ENCODE results near the gene CUL4A.

CUL4A gene

GRCh38 chr13:113168211-113168610, 41.2 kb upstream of the CUL4A start:
- TF ChIP-seq CTCF (IDR thresholded peaks at IDR 0.05; ENCODE audit: borderline replicate concordance, extremely low read depth, low read length, poor library complexity, severe bottlenecking) (no peak), EZH2 (IDR thresholded peaks at IDR 0.05; ENCODE audit: borderline replicate concordance, low read depth, low read length, severe bottlenecking) (no peak)
- ATAC-seq (ENCODE audit: insufficient read depth, low read depth): peak; percentile 15; the same call in 1 of the 3 replicates

GRCh38 chr13:113169277-113170272, 39.8 kb upstream of the CUL4A start:
- Histone ChIP-seq H3K4me2 (ENCODE audit: insufficient read depth, low read length) (no peak overlapping the region), H3K4me3 (ENCODE audit: low read depth in 1 of 2, low read length in 2 of 2) (no peak overlapping the region), H3K4me1 (ENCODE audit: insufficient read depth, low read length) (no peaks in the 10 kb centered on the region), H3K9ac (ENCODE audit: low read depth, low read length) (no peak overlapping the region), H3K36me3 (ENCODE audit: insufficient read depth, low read length) (peaks cover 31% of the 10 kb centered on the region), H2AFZ (ENCODE audit: low read depth, low read length) (no peak overlapping the region), H3K27ac (ENCODE audit: low read length) (no peak overlapping the region), H3K9me3 (ENCODE audit: insufficient read depth, low read length, severe bottlenecking) (no peaks in the 10 kb centered on the region), H3K27me3 (ENCODE audit: insufficient read depth, low read length, poor library complexity) (no peaks in the 10 kb centered on the region), H3K79me2 (ENCODE audit: insufficient read depth, low read length) (no peaks in the 10 kb centered on the region), H4K20me1 (ENCODE audit: insufficient read depth, low read length) (no peaks in the 10 kb centered on the region)
- ATAC-seq (ENCODE audit: insufficient read depth, low read depth): no peak
- TF ChIP-seq CTCF (IDR thresholded peaks at IDR 0.05; ENCODE audit: borderline replicate concordance, extremely low read depth, low read length, poor library complexity, severe bottlenecking) (no peak), EZH2 (IDR thresholded peaks at IDR 0.05; ENCODE audit: borderline replicate concordance, low read depth, low read length, severe bottlenecking) (no peak)
- DNase-seq: no peak

More at GRCh38 chr13:113168211-113168610, 41.2 kb upstream of the CUL4A start:
- no peaks in the 10 kb centered on the region; the same call in 1 of the 2 replicates for H4K20me1 ChIP-seq (ENCODE audit: insufficient read depth, low read length)
- no peak overlapping the region for H3K27ac ChIP-seq (ENCODE audit: low read length)
- no peak overlapping the region for H3K9ac ChIP-seq (ENCODE audit: low read depth, low read length)
- H2AFZ ChIP-seq (ENCODE audit: low read depth, low read length): no peak overlapping the region
- H3K4me3 ChIP-seq (ENCODE audit: low read depth in 1 of 2, low read length in 2 of 2): no peak overlapping the region
- H3K36me3 ChIP-seq (ENCODE audit: insufficient read depth, low read length): peaks cover 28% of the 10 kb centered on the region
- no peak for DNase-seq
- no peaks in the 10 kb centered on the region for H3K9me3 ChIP-seq (ENCODE audit: insufficient read depth, low read length, severe bottlenecking)
- no peaks in the 10 kb centered on the region for H3K4me1 ChIP-seq (ENCODE audit: insufficient read depth, low read length)
- no peaks in the 10 kb centered on the region for H3K27me3 ChIP-seq (ENCODE audit: insufficient read depth, low read length, poor library complexity)
- H3K4me2 ChIP-seq (ENCODE audit: insufficient read depth, low read length): no peak overlapping the region
- no peaks in the 10 kb centered on the region for H3K79me2 ChIP-seq (ENCODE audit: insufficient read depth, low read length)

GRCh38 chr13:113170511-113170910, 38.9 kb upstream of the CUL4A start:
- ATAC-seq (ENCODE audit: insufficient read depth, low read depth): no peak
- no peaks in the 10 kb centered on the region for H3K9me3 ChIP-seq (ENCODE audit: insufficient read depth, low read length, severe bottlenecking)
- no peak overlapping the region for H3K4me2 ChIP-seq (ENCODE audit: insufficient read depth, low read length)
- H3K9ac ChIP-seq (ENCODE audit: low read depth, low read length): no peak overlapping the region
- H3K27me3 ChIP-seq (ENCODE audit: insufficient read depth, low read length, poor library complexity): no peaks in the 10 kb centered on the region
- H3K4me1 ChIP-seq (ENCODE audit: insufficient read depth, low read length): no peaks in the 10 kb centered on the region
- no peaks in the 10 kb centered on the region for H3K79me2 ChIP-seq (ENCODE audit: insufficient read depth, low read length)
- H3K36me3 ChIP-seq (ENCODE audit: insufficient read depth, low read length): peaks cover 38% of the 10 kb centered on the region
- no peak overlapping the region for H3K27ac ChIP-seq (ENCODE audit: low read length)
- H3K4me3 ChIP-seq (ENCODE audit: low read depth in 1 of 2, low read length in 2 of 2): no peak overlapping the region
- DNase-seq: no peak
- H4K20me1 ChIP-seq (ENCODE audit: insufficient read depth, low read length): no peaks in the 10 kb centered on the region
- H2AFZ ChIP-seq (ENCODE audit: low read depth, low read length): no peak overlapping the region
- TF ChIP-seq EZH2 (IDR thresholded peaks at IDR 0.05; ENCODE audit: borderline replicate concordance, low read depth, low read length, severe bottlenecking) (no peak), CTCF (IDR thresholded peaks at IDR 0.05; ENCODE audit: borderline replicate concordance, extremely low read depth, low read length, poor library complexity, severe bottlenecking) (no peak)

All from DND-41 (cell line).